Neural progenitor cell (in vitro differentiated cells): ENCODE data around the gene SUPT4H1. TPM values are rescaled to one million over a fixed set of nuclear protein-coding genes. Genes with fewer than 3 reads are reported as not detected.

Experiments used
- DNase-seq: peaks from one replicate; pipeline ENCODE4 v3.0.0-alpha.2; 2016; ENCODE audit warnings: low spot score
- H2AFZ ChIP-seq: fragments of 200-600 bp; sonication (generic); replicated peaks from 2 replicates; pipeline ENCODE4 v1.6.1; 2016; ENCODE audit warnings: antibody characterized with exemption
- H3F3A ChIP-seq: fragments of 200-600 bp; sonication (generic); 2 replicates; pipeline ENCODE4 v1.6.1; 2016; ENCODE audit warnings: antibody characterized with exemption, low read depth
- H3K27ac ChIP-seq: fragments of 200-600 bp; sonication (generic); 2 replicates; pipeline ENCODE4 v1.5.1; 2016; ENCODE audit warnings: mild to moderate bottlenecking
- H3K27me3 ChIP-seq: fragments of 200-600 bp; sonication (generic); 2 replicates; pipeline ENCODE4 v1.6.1; 2016; ENCODE audit warnings: mild to moderate bottlenecking, moderate library complexity
- H3K36me3 ChIP-seq: fragments of 200-600 bp; sonication (generic); 2 replicates; pipeline ENCODE4 v1.5.1; 2016
- H3K4me1 ChIP-seq: fragments of 200-600 bp; sonication (generic); 2 replicates; pipeline ENCODE4 v1.6.1; 2016; ENCODE audit warnings: mixed run types
- H3K4me2 ChIP-seq: fragments of 200-600 bp; sonication (generic); 2 replicates; pipeline ENCODE4 v1.6.1; 2016
- H3K4me3 ChIP-seq: fragments of 200-600 bp; sonication (generic); 2 replicates; pipeline ENCODE4 v1.5.1; 2016
- H3K79me2 ChIP-seq: fragments of 200-600 bp; sonication (generic); 2 replicates; pipeline ENCODE4 v1.6.1; 2016; ENCODE audit warnings: low read depth
- H3K9ac ChIP-seq: fragments of 200-600 bp; sonication (generic); 2 replicates; pipeline ENCODE4 v1.6.1; 2016
- H3K9me3 ChIP-seq: fragments of 200-600 bp; sonication (generic); 2 replicates; pipeline ENCODE4 v1.5.1; 2016; ENCODE audit warnings: low read depth
- H4K20me1 ChIP-seq: fragments of 200-600 bp; sonication (generic); 2 replicates; pipeline ENCODE4 v1.6.1; 2016; ENCODE audit warnings: low read depth
- H3K27ac Mint-ChIP-seq: 3 replicates; pipeline ENCODE4 v1.8.0; 2021; ENCODE audit warnings: mixed read lengths
- H3K27me3 Mint-ChIP-seq: 2 replicates; pipeline ENCODE4 v1.8.0; 2022; ENCODE audit warnings: low read depth, mild to moderate bottlenecking, inconsistent platforms, moderate library complexity, mixed read lengths; ENCODE audit not compliant: insufficient read depth
- H3K36me3 Mint-ChIP-seq: 3 replicates; pipeline ENCODE4 v1.8.0; 2021; ENCODE audit warnings: mixed read lengths
- H3K4me1 Mint-ChIP-seq: 3 replicates; pipeline ENCODE4 v1.8.0; 2021; ENCODE audit warnings: mixed read lengths
- H3K4me3 Mint-ChIP-seq: 3 replicates; pipeline ENCODE4 v1.8.0; 2021; ENCODE audit warnings: mild to moderate bottlenecking, moderate library complexity, mixed read lengths
- H3K9me3 Mint-ChIP-seq: 3 replicates; pipeline ENCODE4 v1.8.0; 2020; ENCODE audit warnings: mixed read lengths
- EZH2 ChIP-seq: fragments of 200-600 bp; sonication (generic); IDR thresholded peaks from 2 replicates; pipeline ENCODE4 v1.6.1; 2017; ENCODE audit warnings: antibody characterized with exemption, mild to moderate bottlenecking, moderate library complexity
- EZH2phosphoT487 ChIP-seq: fragments of 200-600 bp; sonication (generic); IDR thresholded peaks from 2 replicates; pipeline ENCODE4 v1.6.1; 2017; ENCODE audit warnings: antibody characterized with exemption
- total RNA-seq: library from RNA; depleted of rRNA; stranded (reverse); fragments of >200 nt; gene quantifications from 2 replicates; pipeline ENCODE4 v1.2.3, GENCODE V29; 2015; ENCODE audit warnings: low replicate concordance
- TF ChIP-seq, protein P1 (sequence below): fragments of 200-600 bp; sonication (generic); IDR thresholded peaks from 2 replicates; pipeline ENCODE4 v1.5.1; 2017; ENCODE audit warnings: antibody characterized with exemption, mild to moderate bottlenecking

Gene SUPT4H1
- total RNA-seq, 1 donor from 2014 or later: 103 TPM

DNA sequence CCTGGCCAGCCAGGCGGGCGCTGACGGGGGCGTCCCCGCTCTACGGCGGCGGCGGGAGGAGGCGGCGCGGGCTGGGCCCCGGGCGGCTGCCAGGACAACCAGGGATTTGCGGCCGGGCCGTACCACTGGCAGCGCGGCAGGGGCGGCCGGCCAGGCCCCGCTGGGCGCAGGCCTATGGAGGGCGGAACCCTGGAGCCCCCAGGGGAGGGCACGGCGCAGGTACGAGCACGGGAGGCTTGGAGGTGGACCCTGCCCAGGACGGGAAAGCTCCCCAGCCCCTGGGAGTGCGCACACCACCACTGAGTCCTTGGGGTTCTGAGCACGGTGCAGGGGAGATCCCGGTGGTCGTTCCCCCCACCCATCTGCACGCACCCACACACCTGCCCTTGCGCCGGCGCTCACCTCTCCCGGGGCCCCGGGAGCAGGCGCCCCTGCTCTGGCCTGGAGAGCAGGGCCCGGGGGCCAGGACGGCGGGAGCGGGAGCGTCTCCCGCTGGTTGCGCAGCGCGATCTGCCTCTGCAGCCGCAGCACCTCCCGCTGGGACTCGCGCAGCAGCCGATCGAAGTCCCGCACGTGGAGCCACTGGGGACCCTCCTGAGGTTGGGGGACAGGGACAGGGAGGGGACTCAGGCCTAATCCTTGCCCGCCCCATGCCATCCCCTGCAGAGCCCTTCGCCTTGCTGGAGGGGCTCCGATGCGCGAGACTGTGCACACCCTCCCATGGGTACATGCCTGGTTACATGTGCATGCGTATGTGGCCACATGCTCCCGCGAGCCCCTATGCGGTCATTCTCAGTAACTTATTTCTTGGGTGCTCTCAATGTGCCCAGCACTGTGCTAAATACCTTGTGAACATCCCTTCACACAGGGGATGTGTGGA is 27.4 kb downstream of the SUPT4H1 start:
- Mint-ChIP-seq H3K36me3 (peaks cover 4% of the 10 kb centered on the region), H3K4me1 (peaks cover 49% of the 10 kb centered on the region), H3K4me3 (peak overlapping the region; percentile 76), H3K27me3 (peaks cover 13% of the 10 kb centered on the region), H3K9me3 (no peaks in the 10 kb centered on the region), H3K27ac (no peak overlapping the region)
- Histone ChIP-seq H3K9ac (peak overlapping the region; percentile 30), H3K79me2 (no peaks in the 10 kb centered on the region), H3K4me3 (peak overlapping the region; percentile 78), H2AFZ (peak overlapping the region; percentile 91), H3K36me3 (no peaks in the 10 kb centered on the region), H3K9me3 (no peaks in the 10 kb centered on the region), H3K4me1 (peaks cover 38% of the 10 kb centered on the region), H3K27me3 (no peaks in the 10 kb centered on the region), H3K4me2 (peak overlapping the region; percentile 99), H3K27ac (no peak overlapping the region), H3F3A (peaks cover 20% of the 10 kb centered on the region), H4K20me1 (no peaks in the 10 kb centered on the region)
- TF ChIP-seq EZH2: no peak
- TF ChIP-seq, protein P1, sequence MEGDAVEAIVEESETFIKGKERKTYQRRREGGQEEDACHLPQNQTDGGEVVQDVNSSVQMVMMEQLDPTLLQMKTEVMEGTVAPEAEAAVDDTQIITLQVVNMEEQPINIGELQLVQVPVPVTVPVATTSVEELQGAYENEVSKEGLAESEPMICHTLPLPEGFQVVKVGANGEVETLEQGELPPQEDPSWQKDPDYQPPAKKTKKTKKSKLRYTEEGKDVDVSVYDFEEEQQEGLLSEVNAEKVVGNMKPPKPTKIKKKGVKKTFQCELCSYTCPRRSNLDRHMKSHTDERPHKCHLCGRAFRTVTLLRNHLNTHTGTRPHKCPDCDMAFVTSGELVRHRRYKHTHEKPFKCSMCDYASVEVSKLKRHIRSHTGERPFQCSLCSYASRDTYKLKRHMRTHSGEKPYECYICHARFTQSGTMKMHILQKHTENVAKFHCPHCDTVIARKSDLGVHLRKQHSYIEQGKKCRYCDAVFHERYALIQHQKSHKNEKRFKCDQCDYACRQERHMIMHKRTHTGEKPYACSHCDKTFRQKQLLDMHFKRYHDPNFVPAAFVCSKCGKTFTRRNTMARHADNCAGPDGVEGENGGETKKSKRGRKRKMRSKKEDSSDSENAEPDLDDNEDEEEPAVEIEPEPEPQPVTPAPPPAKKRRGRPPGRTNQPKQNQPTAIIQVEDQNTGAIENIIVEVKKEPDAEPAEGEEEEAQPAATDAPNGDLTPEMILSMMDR: no peak
- DNase-seq: peak; percentile 87

DNA sequence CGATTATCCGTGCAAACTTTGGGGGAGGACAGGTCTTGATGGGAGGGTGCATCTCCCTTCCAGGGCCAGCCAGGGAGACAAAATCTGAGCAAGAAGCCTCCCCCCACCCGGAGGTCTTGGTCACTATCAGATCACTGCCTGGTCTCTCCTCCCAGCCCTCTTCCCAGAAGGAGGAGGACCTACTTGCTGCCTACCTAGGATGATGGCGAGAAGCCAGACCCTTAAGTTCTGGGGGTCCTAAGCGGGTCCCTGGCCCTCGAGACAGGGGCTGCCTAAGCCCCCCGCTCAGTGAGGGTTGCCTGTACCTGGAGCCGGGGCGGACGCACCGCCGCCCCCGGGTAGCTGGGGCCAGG is 28.0 kb downstream of the SUPT4H1 start:
- H3K27ac Mint-ChIP-seq: peak overlapping the region; percentile 63
- TF ChIP-seq, protein P1: no peak
- no peak for TF ChIP-seq EZH2
- no peak for TF ChIP-seq EZH2phosphoT487
- Histone ChIP-seq H3K79me2 (no peaks in the 10 kb centered on the region), H3K9ac (peak overlapping the region; percentile 30), H3K27ac (no peak overlapping the region), H3K4me2 (peak overlapping the region; percentile 99), H3K27me3 (no peaks in the 10 kb centered on the region), H2AFZ (peak overlapping the region; percentile 91), H4K20me1 (no peaks in the 10 kb centered on the region), H3K36me3 (no peaks in the 10 kb centered on the region), H3F3A (peaks cover 18% of the 10 kb centered on the region), H3K9me3 (no peaks in the 10 kb centered on the region), H3K4me1 (peaks cover 33% of the 10 kb centered on the region), H3K4me3 (peak overlapping the region; percentile 78)
- H3K36me3 Mint-ChIP-seq: peaks cover 4% of the 10 kb centered on the region
- H3K4me3 Mint-ChIP-seq: peak overlapping the region; percentile 52
- H3K9me3 Mint-ChIP-seq: no peaks in the 10 kb centered on the region
- H3K4me1 Mint-ChIP-seq: peaks cover 43% of the 10 kb centered on the region
- DNase-seq: no peak
- peaks cover 13% of the 10 kb centered on the region for H3K27me3 Mint-ChIP-seq

DNA sequence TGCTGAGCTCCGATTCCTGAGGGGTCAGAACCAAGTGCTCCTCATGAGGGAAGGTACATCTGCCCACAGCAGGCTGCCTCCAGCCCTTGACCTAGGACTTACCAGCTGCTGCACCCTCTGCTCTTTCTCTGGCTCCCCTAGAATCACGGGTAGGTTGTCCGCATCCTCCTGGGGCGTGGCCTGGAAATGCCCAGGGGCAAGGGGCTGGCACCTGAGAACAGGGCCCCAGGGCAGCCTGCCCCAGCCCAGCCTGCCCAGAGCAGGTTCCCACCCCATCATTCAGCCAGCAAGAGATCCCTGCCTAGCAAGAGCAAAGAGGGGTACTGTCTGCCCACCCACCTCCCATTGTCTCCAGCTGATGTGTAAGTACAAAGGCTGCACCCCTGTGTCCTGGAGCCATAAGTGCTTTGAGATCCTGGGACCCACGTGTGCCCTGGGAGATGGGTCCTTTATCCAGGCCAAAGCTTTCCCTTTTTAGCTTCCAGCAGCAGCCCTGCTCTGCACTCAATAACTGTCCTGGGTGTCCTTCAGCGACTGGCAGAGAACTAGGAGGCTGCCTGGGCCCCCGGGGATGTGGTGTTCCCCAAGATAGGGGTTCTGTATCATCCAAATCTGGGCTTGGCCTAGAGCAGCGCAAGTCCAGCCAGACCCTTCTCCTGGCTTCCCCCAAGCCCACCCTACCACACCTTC is 28.5 kb downstream of the SUPT4H1 start:
- H2AFZ ChIP-seq: peak overlapping the region; percentile 91
- H3K27ac Mint-ChIP-seq: peak overlapping the region; percentile 63
- TF ChIP-seq EZH2phosphoT487 (no peak), EZH2 (no peak)
- TF ChIP-seq, protein P1: no peak
- no peaks in the 10 kb centered on the region for H3K9me3 Mint-ChIP-seq
- no peaks in the 10 kb centered on the region for H3K9me3 ChIP-seq
- H3F3A ChIP-seq: peaks cover 13% of the 10 kb centered on the region
- no peaks in the 10 kb centered on the region for H4K20me1 ChIP-seq
- peaks cover 28% of the 10 kb centered on the region for H3K4me1 ChIP-seq
- H3K27ac ChIP-seq: no peak overlapping the region
- peak overlapping the region; percentile 52 for H3K4me3 Mint-ChIP-seq
- DNase-seq: no peak
- peak overlapping the region; percentile 99 for H3K4me2 ChIP-seq
- H3K27me3 Mint-ChIP-seq: peaks cover 13% of the 10 kb centered on the region
- no peaks in the 10 kb centered on the region for H3K79me2 ChIP-seq
- H3K27me3 ChIP-seq: no peaks in the 10 kb centered on the region
- H3K9ac ChIP-seq: peak overlapping the region; percentile 30
- H3K36me3 Mint-ChIP-seq: peaks cover 4% of the 10 kb centered on the region
- no peaks in the 10 kb centered on the region for H3K36me3 ChIP-seq
- peaks cover 38% of the 10 kb centered on the region for H3K4me1 Mint-ChIP-seq
- peak overlapping the region; percentile 78 for H3K4me3 ChIP-seq
